Ishikawa (cell line): ENCODE measurements around the gene BABAM2.

ENCODE experiments used
- CEBPB ChIP-seq: IDR thresholded peaks from 2 replicates; pipeline ENCODE4 v1.6.1; 2012
- CREB1 ChIP-seq: IDR thresholded peaks from 2 replicates; pipeline ENCODE4 v1.6.1; 2012; ENCODE audit warnings: low read depth
- EP300 ChIP-seq: IDR thresholded peaks from 2 replicates; pipeline ENCODE4 v1.6.1; 2012; ENCODE audit warnings: borderline replicate concordance
- FOXM1 ChIP-seq: IDR thresholded peaks from 2 replicates; pipeline ENCODE4 v1.6.1; 2012; ENCODE audit warnings: low read depth, borderline replicate concordance
- MAX ChIP-seq: IDR thresholded peaks from 2 replicates; pipeline ENCODE4 v1.6.1; 2012
- RAD21 ChIP-seq: IDR thresholded peaks from 2 replicates; pipeline ENCODE4 v1.6.1; 2012; ENCODE audit warnings: low read depth
- REST ChIP-seq: IDR thresholded peaks from 2 replicates; pipeline ENCODE4 v1.6.1; 2012; ENCODE audit warnings: low read depth, mild to moderate bottlenecking
- TAF1 ChIP-seq: IDR thresholded peaks from 2 replicates; pipeline ENCODE4 v1.6.1; 2012; ENCODE audit warnings: low read depth, mild to moderate bottlenecking
- USF1 ChIP-seq: IDR thresholded peaks from 2 replicates; pipeline ENCODE4 v1.6.1; 2012
- YY1 ChIP-seq: IDR thresholded peaks from 2 replicates; pipeline ENCODE4 v1.6.1; 2012; ENCODE audit warnings: low read depth
- ZBTB7A ChIP-seq: IDR thresholded peaks from 2 replicates; pipeline ENCODE4 v1.6.1; 2012; ENCODE audit warnings: low read depth

GRCh38 chr2:27973592-27973991 is 83.1 kb downstream of the BABAM2 start:
- TF ChIP-seq CEBPB (no peak), ZBTB7A (no peak), TAF1 (no peak), EP300 (no peak), USF1 (no peak), RAD21 (no peak), FOXM1 (no peak), MAX (no peak), YY1 (no peak), REST (no peak), CREB1 (no peak)
